Upper lobe of left lung (tissue), 4 donors: Measurements from ENCODE around the gene DNAJB1.

Experiments
- POLR2A ChIP-seq, 4 donors: fragments of 450-650 bp; IDR thresholded peaks; one replicate each; pipeline ENCODE4 v1.5.1; 2016 to 2017; ENCODE audit warnings: antibody characterized with exemption in 4 of 4, mild to moderate bottlenecking in 2 of 4
- TF ChIP-seq, protein P1 (sequence below), 6 experiments: fragments of 450-650 bp in 4 of 6; fragments of 200-600 bp in 2 of 6; sonication (generic) in 2 of 6; IDR thresholded peaks; one replicate each; pipeline ENCODE4 v1.5.1; 2016 to 2019; ENCODE audit warnings: antibody characterized with exemption in 6 of 6

DNA sequence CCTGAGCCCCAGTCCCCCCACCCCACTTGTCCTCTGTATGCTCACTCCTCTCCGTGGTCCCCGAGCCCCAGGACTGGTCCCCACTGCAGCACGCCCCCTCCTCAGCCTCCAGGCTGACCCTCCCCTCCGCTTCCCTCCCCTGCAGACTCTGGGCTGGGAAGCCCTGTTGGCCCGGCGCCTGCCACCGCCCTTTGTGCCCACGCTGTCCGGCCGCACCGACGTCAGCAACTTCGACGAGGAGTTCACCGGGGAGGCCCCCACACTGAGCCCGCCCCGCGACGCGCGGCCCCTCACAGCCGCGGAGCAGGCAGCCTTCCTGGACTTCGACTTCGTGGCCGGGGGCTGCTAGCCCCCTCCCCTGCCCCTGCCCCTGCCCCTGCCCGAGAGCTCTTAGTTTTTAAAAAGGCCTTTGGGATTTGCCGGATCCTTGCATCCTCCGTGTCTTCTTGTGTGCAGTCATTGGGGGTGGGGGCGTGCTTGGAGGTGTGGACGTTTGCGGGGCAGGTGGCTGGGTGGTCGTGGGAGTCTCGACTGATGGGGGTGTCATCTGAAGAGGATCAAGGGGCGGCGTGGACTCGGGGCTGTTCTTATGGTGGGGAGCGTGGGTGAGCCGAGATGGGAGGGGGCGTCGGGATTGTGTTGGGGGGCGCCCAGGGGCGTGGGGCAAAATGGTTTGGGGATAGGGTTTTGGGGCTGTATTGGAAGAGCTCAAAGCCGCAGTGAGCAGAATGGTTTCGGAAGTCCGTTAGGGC, 46.6 kb downstream of the DNAJB1 start:
- TF ChIP-seq, protein P1, sequence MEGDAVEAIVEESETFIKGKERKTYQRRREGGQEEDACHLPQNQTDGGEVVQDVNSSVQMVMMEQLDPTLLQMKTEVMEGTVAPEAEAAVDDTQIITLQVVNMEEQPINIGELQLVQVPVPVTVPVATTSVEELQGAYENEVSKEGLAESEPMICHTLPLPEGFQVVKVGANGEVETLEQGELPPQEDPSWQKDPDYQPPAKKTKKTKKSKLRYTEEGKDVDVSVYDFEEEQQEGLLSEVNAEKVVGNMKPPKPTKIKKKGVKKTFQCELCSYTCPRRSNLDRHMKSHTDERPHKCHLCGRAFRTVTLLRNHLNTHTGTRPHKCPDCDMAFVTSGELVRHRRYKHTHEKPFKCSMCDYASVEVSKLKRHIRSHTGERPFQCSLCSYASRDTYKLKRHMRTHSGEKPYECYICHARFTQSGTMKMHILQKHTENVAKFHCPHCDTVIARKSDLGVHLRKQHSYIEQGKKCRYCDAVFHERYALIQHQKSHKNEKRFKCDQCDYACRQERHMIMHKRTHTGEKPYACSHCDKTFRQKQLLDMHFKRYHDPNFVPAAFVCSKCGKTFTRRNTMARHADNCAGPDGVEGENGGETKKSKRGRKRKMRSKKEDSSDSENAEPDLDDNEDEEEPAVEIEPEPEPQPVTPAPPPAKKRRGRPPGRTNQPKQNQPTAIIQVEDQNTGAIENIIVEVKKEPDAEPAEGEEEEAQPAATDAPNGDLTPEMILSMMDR (IDR thresholded peaks at IDR 0.05), result no peak
- TF ChIP-seq POLR2A (IDR thresholded peaks at IDR 0.05), result no peak
